Measurements from ENCODE around the gene MCAM.

The MCAM gene

GRCh38 chr11:119298726-119299125 lies 18.2 kb downstream of the MCAM start:
- TF ChIP-seq GATA2 (IDR thresholded peaks at IDR 0.05; ENCODE audit: low read depth, low read length): no peak
- TF ChIP-seq GATA3 (IDR thresholded peaks at IDR 0.05; ENCODE audit: low read depth, low read length): no peak

- no peak for TF ChIP-seq GATA2 (IDR thresholded peaks at IDR 0.05; ENCODE audit: low read depth, low read length)
- no peak for TF ChIP-seq GATA3 (IDR thresholded peaks at IDR 0.05; ENCODE audit: low read depth, low read length)
Observed at GRCh38 chr11:119297938-119298337, 19.0 kb downstream of the MCAM start.

GRCh38 chr11:119295178-119295577 lies 21.8 kb downstream of the MCAM start:
- TF ChIP-seq GATA2 (IDR thresholded peaks at IDR 0.05; ENCODE audit: low read depth, low read length) (no peak), GATA3 (IDR thresholded peaks at IDR 0.05; ENCODE audit: low read depth, low read length) (no peak)

- no peak for TF ChIP-seq GATA2 (IDR thresholded peaks at IDR 0.05; ENCODE audit: low read depth, low read length)
- no peak for TF ChIP-seq GATA3 (IDR thresholded peaks at IDR 0.05; ENCODE audit: low read depth, low read length)
Observed at GRCh38 chr11:119293461-119293860, 23.5 kb downstream of the MCAM start.

- TF ChIP-seq GATA2 (IDR thresholded peaks at IDR 0.05; ENCODE audit: low read depth, low read length) (no peak), GATA3 (IDR thresholded peaks at IDR 0.05; ENCODE audit: low read depth, low read length) (no peak)
Observed at GRCh38 chr11:119290894-119291497, 25.9 kb downstream of the MCAM start.

- TF ChIP-seq GATA2 (IDR thresholded peaks at IDR 0.05; ENCODE audit: low read depth, low read length) (no peak), GATA3 (IDR thresholded peaks at IDR 0.05; ENCODE audit: low read depth, low read length) (no peak)
Observed at GRCh38 chr11:119288219-119288618, 28.7 kb downstream of the MCAM start.

GRCh38 chr11:119285431-119285830 lies 31.5 kb downstream of the MCAM start:
- TF ChIP-seq GATA3 (IDR thresholded peaks at IDR 0.05; ENCODE audit: low read depth, low read length): no peak
- no peak for TF ChIP-seq GATA2 (IDR thresholded peaks at IDR 0.05; ENCODE audit: low read depth, low read length)

- TF ChIP-seq GATA3 (IDR thresholded peaks at IDR 0.05; ENCODE audit: low read depth, low read length) (no peak), GATA2 (IDR thresholded peaks at IDR 0.05; ENCODE audit: low read depth, low read length) (no peak)
Observed at GRCh38 chr11:119284344-119285157, 32.4 kb downstream of the MCAM start.

- TF ChIP-seq GATA2 (IDR thresholded peaks at IDR 0.05; ENCODE audit: low read depth, low read length) (no peak), GATA3 (IDR thresholded peaks at IDR 0.05; ENCODE audit: low read depth, low read length) (no peak)
Observed at GRCh38 chr11:119282495-119282894, 34.4 kb downstream of the MCAM start.

- TF ChIP-seq GATA3 (IDR thresholded peaks at IDR 0.05; ENCODE audit: low read depth, low read length) (no peak), GATA2 (IDR thresholded peaks at IDR 0.05; ENCODE audit: low read depth, low read length) (no peak)
Observed at GRCh38 chr11:119277660-119278059, 39.3 kb downstream of the MCAM start.

- TF ChIP-seq GATA2 (IDR thresholded peaks at IDR 0.05; ENCODE audit: low read depth, low read length): no peak
- TF ChIP-seq GATA3 (IDR thresholded peaks at IDR 0.05; ENCODE audit: low read depth, low read length): no peak
Observed at GRCh38 chr11:119273721-119274120, 43.2 kb downstream of the MCAM start.

GRCh38 chr11:119267645-119268044 lies 49.3 kb downstream of the MCAM start:
- TF ChIP-seq GATA3 (IDR thresholded peaks at IDR 0.05; ENCODE audit: low read depth, low read length) (no peak), GATA2 (IDR thresholded peaks at IDR 0.05; ENCODE audit: low read depth, low read length) (no peak)

- no peak for TF ChIP-seq GATA3 (IDR thresholded peaks at IDR 0.05; ENCODE audit: low read depth, low read length)
- TF ChIP-seq GATA2 (IDR thresholded peaks at IDR 0.05; ENCODE audit: low read depth, low read length): no peak
Observed at GRCh38 chr11:119266517-119267255, 50.2 kb downstream of the MCAM start.

GRCh38 chr11:119266063-119266462 lies 50.9 kb downstream of the MCAM start:
- TF ChIP-seq GATA2 (IDR thresholded peaks at IDR 0.05; ENCODE audit: low read depth, low read length) (no peak), GATA3 (IDR thresholded peaks at IDR 0.05; ENCODE audit: low read depth, low read length) (no peak)

All from SH-SY5Y (cell line).